ENCODE data around the gene NARS2. TPM values are rescaled to one million over a fixed set of nuclear protein-coding genes. Genes with fewer than 3 reads are reported as not detected.

Gene NARS2
- total RNA-seq, 1 donor from 2014 or later, result 13.4 TPM

- DNase-seq (ENCODE audit: low spot score), result no peak
Observed at GRCh38 chr11:78417175-78417887, 157.3 kb downstream of the NARS2 start, which contains the start of gene GAB2. Gene GAB2, minus strand, starts transcription at chr11:78417820. Its CDS starts 100 bp downstream, at chr11:78417720.

GRCh38 chr11:78416285-78417174, 158.1 kb downstream of the NARS2 start:
- peak; percentile 96 for DNase-seq (ENCODE audit: low spot score)

DNA sequence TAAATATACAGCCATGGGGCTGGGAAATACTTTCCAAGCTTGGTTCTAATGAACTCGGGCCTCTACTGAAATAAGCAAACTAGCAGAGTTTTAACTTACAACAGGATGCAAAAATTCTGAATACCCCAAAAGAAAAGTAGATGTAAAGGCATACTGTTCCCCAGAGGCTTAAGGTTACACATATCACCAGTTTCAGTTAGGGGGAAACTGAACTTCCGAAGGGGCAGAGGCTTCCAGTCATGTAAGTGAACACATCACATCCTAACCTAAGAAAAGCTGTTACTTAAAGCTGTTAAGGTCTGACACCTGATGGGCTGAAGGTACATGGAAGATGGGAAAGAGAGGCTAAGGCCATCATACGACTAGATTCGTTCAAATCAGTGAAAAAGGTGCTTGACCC, 159.3 kb downstream of the NARS2 start:
- DNase-seq (ENCODE audit: low spot score), result no peak

DNA sequence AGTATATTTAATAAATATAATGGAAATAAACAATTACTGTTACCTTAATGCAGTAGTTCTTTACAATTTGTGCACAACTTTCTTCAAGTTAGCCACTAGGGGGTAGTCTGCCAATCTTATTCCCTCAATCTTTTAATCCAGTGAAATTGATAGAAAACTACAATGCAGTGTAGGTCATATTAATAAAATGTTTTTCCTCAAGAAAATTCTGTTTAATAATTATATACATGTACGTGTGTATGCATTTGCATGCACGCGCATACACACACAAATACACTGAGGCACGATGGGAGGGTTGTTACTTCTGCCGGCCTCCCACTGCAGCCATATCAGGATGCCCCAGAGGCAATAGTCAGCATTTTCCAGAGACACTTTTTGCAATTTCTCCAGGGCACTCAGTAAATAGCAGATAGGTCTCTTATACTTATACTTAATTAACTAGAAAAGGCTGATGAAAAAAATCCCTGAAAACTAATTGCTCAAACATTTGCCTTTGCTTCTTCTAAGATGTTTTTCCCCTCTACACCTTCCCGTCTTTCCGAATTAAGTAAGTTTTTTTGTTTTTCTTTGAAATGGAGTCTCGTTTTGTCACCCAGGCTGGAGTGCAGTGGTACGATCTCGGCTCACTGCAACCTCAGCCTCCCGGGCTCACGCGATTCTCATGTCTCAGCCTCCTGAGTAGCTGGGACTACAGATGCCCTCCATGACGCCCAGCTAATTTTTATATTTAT, 160.2 kb downstream of the NARS2 start:
- no peak for DNase-seq (ENCODE audit: low spot score)

GRCh38 chr11:78408619-78409018, 166.0 kb downstream of the NARS2 start:
- DNase-seq (ENCODE audit: low spot score), result no peak

GRCh38 chr11:78406568-78407196, 168.0 kb downstream of the NARS2 start:
- DNase-seq (ENCODE audit: low spot score), result no peak

- DNase-seq (ENCODE audit: low spot score), result no peak
Observed at GRCh38 chr11:78405805-78406204, 168.9 kb downstream of the NARS2 start.

DNA sequence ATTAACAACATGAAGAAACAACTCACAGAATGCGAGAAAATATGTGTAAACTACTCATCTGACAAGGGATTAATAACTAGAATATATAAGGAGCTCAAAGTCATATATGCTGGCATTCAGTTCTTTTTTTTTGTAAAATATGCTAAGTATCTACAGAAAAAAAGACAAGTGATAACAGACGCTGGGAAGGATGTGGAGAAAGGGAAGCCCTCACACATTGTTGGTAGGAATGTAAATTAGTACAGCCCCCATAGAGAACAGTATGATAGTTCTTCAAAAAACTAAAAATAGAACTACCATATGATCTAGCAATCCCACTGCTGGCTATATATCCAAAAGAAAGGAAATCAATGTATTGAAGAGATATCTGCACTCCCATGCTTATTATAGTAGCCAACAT, 170.9 kb downstream of the NARS2 start:
- DNase-seq (ENCODE audit: low spot score), result no peak

DNA sequence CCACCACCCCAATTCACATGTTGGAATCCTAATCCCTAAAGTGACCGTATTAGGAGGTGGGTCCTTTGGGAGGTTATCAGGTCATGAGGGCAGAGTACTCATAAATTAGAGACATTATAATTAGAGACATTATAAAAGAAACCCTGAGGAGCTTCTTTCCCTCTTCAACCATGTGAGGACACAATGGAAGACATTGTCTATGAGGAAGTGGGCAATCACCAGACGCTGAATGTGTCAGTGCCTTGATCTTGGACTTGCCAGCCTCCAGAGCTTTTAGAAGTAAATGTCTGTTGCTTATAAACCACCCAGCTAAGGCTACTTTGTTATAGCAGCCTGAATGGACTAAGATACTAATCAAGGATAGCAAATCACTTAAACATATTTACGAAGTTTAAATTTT, 171.8 kb downstream of the NARS2 start:
- no peak for DNase-seq (ENCODE audit: low spot score)

DNA sequence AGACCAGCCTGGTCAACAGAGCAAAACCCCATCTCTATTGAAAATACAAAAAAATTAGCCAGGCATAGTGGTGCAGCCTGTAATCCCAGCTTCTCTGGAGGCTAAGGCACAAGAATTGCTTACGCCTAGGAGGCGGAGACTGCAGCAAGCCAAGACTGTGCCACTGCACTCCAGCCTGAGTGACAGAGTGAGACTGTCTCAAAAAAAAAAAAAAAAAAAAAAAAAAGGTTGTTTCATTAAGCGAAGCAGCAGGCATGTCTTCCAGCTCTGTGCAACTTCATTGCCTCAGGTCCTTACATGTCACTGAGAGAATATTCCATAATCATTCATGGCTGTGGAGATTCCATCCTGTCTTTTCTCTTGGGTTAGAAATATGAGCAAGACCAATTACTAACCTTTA, 174.0 kb downstream of the NARS2 start:
- DNase-seq (ENCODE audit: low spot score), result no peak

DNA sequence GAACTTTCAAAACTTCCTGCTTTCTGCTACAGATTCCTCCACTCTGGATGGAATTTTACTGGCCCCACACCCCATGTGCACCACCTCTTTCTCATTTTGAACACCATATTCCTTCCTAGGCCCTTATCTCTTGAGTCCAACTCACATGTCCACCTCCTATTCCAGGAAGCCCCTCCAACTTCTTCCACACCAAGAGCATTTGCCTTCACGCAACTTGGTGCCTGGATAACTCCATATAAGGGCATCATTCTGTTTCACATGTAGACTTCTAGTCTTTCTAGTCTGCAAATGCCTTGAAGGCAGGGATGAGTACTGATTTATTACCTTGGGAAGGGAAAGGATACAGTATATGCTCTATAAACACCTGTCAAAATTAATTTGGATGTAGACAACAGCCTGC, 174.5 kb downstream of the NARS2 start:
- no peak for DNase-seq (ENCODE audit: low spot score)

DNA sequence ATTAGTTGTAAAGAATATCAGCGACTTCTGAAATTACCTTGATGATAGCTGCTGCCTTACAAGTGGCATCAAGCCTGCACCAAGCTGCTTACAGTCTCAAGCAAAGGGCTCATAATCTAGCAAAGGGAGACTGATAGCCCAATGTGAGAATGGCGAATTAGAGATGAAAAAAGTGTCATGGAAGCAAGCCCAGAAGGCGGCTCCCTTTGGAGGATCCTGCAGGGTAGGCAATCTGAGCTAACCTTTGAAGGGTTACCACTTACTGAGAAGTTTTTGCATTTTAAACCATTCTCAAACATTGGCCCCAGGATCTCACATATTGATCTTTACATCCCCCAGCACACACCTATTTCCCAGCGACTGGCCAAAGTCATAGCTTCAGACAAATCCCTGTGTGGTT, 175.5 kb downstream of the NARS2 start:
- DNase-seq (ENCODE audit: low spot score), result no peak

- no peak for DNase-seq (ENCODE audit: low spot score)
Observed at GRCh38 chr11:78398715-78399114, 175.9 kb downstream of the NARS2 start.

GRCh38 chr11:78397398-78397797, 177.3 kb downstream of the NARS2 start:
- no peak for DNase-seq (ENCODE audit: low spot score)

DNA sequence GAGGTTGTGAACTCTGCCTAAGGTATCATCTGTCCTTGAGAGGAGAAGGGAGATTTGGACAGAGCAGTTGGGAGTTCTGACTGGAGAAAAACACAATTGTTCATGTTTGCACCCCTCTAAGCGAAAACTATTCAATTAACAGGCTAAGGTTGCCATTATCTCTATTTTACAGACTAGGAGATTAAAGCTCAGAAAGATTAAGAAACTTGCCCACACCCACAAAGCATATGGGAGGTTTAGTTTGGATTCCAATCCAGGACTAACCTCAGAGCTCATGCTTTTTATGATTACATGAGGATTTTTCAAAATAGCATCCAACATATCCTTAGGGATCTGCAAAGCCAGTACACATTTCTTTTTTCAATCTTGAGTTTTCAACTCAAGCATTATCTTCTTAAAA, 179.1 kb downstream of the NARS2 start:
- DNase-seq (ENCODE audit: low spot score), result no peak

- DNase-seq (ENCODE audit: low spot score), result no peak
Observed at GRCh38 chr11:78392854-78393253, 181.8 kb downstream of the NARS2 start.

DNA sequence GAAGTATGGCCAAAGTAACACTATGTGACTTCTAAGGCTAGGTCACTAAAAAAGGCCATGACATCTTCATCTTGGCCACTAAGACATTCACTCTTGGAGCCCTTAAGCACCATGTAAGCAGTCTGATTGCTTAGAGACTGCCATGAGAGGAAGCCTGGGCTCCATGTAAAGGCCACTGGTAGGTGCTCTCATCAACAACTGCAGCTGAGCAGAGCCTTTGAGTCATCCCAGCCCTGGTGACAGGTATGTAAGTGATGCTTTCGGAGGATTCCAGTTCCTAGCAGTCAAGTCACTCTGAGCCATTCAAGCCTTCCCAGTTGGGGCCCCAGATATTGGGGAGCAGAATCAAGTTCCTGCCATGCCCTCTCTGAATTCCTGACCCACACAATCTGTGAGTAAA, 183.2 kb downstream of the NARS2 start:
- DNase-seq (ENCODE audit: low spot score), result no peak

- DNase-seq (ENCODE audit: low spot score), result no peak
Observed at GRCh38 chr11:78390809-78391208, 183.9 kb downstream of the NARS2 start.

GRCh38 chr11:78386215-78386941, 188.3 kb downstream of the NARS2 start:
- no peak for DNase-seq (ENCODE audit: low spot score)

All from mesenteric fat pad (tissue), 1 donor.